GM12874 (cell line): Measurements from ENCODE around the gene APEX2.

Experiments used
- TF ChIP-seq, protein P1 (sequence below): IDR thresholded peaks from 2 replicates; pipeline ENCODE4 v1.5.1; 2011; ENCODE audit warnings: low read depth, mild to moderate bottlenecking, control low read depth, low read length, moderate library complexity; ENCODE audit not compliant: insufficient read depth

The APEX2 gene

DNA sequence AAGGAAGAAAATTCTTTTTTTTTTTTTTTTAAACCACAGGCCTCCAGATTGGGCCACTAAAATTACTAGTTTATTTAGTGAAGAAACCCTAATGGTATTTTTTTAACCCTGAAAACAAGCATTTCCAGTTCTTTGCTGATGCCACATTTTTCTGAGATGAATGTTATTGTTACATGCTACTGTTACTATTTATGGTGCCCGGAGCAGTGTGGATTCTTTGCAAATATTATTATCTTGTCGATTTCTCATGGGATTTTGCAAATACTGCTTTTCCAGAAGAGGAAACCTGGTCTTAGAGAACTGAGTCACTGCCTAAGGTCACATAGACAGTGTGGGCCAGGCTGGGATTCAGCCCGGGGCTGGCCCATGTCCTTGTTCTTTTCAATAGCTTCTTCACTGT lies 39.3 kb downstream of the APEX2 start:
- TF ChIP-seq, protein P1, sequence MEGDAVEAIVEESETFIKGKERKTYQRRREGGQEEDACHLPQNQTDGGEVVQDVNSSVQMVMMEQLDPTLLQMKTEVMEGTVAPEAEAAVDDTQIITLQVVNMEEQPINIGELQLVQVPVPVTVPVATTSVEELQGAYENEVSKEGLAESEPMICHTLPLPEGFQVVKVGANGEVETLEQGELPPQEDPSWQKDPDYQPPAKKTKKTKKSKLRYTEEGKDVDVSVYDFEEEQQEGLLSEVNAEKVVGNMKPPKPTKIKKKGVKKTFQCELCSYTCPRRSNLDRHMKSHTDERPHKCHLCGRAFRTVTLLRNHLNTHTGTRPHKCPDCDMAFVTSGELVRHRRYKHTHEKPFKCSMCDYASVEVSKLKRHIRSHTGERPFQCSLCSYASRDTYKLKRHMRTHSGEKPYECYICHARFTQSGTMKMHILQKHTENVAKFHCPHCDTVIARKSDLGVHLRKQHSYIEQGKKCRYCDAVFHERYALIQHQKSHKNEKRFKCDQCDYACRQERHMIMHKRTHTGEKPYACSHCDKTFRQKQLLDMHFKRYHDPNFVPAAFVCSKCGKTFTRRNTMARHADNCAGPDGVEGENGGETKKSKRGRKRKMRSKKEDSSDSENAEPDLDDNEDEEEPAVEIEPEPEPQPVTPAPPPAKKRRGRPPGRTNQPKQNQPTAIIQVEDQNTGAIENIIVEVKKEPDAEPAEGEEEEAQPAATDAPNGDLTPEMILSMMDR: no peak

DNA sequence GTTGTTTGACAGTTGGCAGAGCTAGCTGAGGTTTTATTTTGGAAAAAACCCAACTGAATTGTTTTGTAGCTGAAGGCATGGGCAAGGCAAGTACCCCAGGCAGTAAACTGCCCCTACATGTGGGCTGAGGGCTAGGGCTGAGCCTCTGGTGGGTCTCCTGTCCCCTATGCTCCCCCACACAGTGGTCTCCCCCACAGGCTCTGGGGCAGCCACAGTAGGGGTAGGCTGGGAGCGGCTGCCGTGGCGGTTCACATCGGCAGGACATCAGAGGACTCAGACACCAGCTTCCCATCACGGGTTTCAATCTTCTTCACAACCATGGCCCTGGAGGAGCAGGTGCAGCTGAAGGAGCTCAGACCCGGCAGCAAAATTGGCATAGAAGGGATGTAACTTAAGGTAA lies 41.4 kb downstream of the APEX2 start:
- TF ChIP-seq, protein P1: no peak

DNA sequence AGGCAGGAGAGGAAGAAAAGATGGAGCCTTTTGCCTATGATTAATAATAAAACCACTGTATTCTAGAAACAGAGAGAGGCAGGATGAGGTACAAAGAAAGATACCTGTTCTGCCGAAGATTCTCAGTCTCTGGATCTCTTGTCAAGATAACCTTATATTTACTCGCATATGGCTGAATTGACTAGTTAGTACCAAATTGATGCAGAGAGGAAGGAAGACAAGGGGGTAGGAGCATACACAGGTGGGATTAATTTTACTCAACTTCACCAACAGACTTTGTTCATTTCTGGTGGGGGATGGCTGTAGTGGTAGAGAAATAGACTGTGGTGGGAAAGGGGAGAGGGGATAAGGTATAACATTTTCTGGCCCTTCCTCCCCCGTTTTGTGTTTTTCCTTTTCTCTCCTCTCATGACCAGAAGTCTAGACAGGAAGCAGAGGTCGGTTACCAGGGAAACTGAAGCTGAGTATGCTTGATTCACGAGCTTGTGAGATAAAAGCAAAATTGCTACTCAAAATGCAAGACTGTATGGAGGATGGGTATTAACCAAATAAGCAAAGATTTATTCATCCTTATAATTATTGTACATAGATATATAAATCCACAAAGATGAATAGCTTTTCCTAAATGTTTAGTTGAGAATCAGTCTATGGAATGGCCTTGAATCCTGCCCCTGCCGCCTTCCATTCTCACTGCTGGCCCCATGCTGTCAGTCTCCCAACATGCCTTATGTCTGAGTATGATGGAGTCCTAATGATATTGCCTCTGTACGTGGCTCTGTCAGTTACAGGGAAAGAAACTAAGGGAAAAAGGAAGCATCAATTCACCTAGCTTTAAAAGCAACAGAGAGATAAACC lies 56.9 kb downstream of the APEX2 start:
- TF ChIP-seq, protein P1: no peak

DNA sequence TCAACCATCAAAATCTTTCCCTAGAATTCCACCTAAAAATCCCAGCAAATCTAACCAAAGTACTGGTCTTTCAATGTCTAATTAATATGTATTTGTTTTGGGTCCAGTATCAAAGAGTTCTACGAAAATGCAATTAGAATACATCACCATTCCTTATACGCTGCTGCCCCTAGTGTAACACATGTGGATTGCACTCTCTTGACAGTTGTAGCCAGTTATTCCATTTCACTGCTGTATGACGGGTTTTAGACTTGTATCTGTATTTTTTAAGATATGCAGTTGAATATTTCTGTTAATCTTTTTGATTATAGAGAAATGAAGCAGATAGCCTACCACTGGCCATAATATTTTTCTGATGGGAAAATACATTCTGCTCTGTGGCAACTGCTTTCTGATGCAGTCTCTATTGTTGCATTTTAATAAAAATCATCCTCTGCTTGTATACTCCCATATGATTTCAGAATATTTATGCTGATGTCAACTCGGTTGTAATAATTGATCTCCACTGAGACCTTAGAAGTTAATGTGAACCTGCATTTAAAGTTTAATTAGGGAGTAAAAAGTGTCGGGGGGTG lies 57.6 kb downstream of the APEX2 start:
- TF ChIP-seq, protein P1: peak; percentile 50; the same call in 1 of the 2 replicates
